Activated naive CD4-positive, alpha-beta T cell treated with anti-CD3 and anti-CD28 coated beads for 36 hours (primary cell): ENCODE data around the gene ABCC9. TPM values are rescaled to one million over a fixed set of nuclear protein-coding genes. Genes with fewer than 3 reads are reported as not detected.
"Not testable (repeated sequence)": the region's sequence is repeated elsewhere in the genome, so short reads cannot be mapped to it uniquely, and the experiment has no call there.

Experiments used
- CTCF ChIA-PET: fragments of 350-600 bp; sonication (Branson Sonifier 250); formaldehyde crosslinking; loops from one replicate; lab custom pipeline; 2021; ENCODE audit warnings: antibody characterized with exemption; lab: Charles Lee
- DNase-seq: peaks from one replicate; pipeline ENCODE4 v3.0.0-alpha.2; 2020
- H3K27ac Mint-ChIP-seq: one replicate; pipeline ENCODE4 v1.8.0; 2021; ENCODE audit warnings: mild to moderate bottlenecking, mixed read lengths
- H3K27me3 Mint-ChIP-seq: one replicate; pipeline ENCODE4 v1.8.0; 2021; ENCODE audit warnings: low read depth, mixed read lengths
- H3K36me3 Mint-ChIP-seq: one replicate; pipeline ENCODE4 v1.8.0; 2021; ENCODE audit warnings: low read depth, mixed read lengths
- H3K4me1 Mint-ChIP-seq: one replicate; pipeline ENCODE4 v1.8.0; 2021; ENCODE audit warnings: low read depth, mixed read lengths
- H3K4me3 Mint-ChIP-seq: one replicate; pipeline ENCODE4 v1.8.0; 2021; ENCODE audit warnings: mild to moderate bottlenecking, moderate library complexity, mixed read lengths
- H3K9me3 Mint-ChIP-seq: one replicate; pipeline ENCODE4 v1.8.0; 2021; ENCODE audit warnings: mixed read lengths
- intact Hi-C: fragments of 100-400 bp; cut with micrococcal nuclease; formaldehyde crosslinking; loops from one replicate; pipeline ENCODE4 v1.15.1; 2023
- total RNA-seq, 2 experiments: library from RNA; stranded (reverse); gene quantifications; one replicate each; pipeline ENCODE4 v1.2.3, GENCODE V29; 2021

Gene ABCC9
- total RNA-seq, 2 experiments from 2014 or later, result not detected

DNA sequence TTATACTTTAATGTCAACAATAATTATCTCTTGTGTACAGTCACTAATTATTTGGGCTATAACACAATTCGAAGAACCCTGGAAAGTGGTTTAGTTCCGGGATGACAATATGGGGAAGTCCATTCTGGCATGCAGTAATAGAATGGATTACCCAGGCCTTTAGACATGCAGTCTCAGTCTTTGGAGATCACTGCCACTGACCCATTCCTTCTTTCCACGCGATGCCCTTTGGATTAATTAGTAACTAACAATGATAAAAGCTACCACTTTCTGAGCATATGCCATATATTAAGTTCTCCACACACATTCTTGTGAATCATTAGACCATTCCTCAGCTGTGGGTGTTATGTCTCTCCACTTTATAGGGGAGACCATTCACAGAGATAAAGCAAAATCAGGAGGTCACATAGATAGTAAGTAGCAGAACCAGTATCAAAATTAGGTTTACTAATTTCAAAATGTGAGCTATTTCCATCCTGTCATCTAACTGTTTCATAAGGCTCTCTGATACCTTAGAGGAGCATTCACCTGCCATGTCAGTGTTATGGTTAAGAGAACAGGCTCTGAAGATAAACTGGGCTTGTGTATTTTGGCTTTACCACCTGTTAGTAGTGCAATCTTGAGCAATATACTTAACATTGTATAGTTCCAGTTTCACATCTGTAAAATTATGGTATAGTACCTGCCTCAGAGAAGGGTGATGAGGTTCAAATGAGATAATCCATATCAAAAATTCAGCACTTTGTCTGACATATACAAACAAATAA, 139.5 kb downstream of the ABCC9 start:
- Mint-ChIP-seq H3K27me3 (peaks cover 2% of the 10 kb centered on the region), H3K4me3 (no peak overlapping the region), H3K4me1 (no peaks in the 10 kb centered on the region), H3K36me3 (no peaks in the 10 kb centered on the region), H3K9me3 (no peaks in the 10 kb centered on the region), H3K27ac (no peak overlapping the region)
- intact Hi-C loops, result no loop called here
- no peak for DNase-seq
- CTCF ChIA-PET, result no interaction called here

DNA sequence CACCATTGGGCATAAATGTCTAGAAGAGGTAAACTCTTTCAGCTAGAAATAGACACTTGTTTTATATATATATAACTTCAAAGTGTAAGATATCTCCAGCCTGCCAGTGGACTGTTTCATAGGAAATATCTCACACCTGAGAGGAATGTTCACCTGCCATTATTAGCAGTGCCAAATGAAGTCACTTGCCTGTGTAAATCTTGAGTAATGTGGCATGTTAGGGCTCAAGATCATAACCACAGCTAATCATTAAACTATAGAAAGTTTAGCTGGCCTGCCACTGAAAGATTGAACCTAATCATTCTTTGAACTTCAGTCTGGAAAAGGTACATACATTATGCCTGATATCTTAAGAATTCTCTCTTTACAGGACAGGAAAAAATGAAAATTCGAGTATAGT, 141.2 kb downstream of the ABCC9 start:
- Mint-ChIP-seq H3K9me3 (no peaks in the 10 kb centered on the region), H3K4me1 (no peaks in the 10 kb centered on the region), H3K4me3 (no peak overlapping the region), H3K27ac (no peak overlapping the region), H3K27me3 (peaks cover 8% of the 10 kb centered on the region), H3K36me3 (no peaks in the 10 kb centered on the region)
- CTCF ChIA-PET, result no interaction called here
- no peak for DNase-seq
- intact Hi-C loops, result no loop called here

DNA sequence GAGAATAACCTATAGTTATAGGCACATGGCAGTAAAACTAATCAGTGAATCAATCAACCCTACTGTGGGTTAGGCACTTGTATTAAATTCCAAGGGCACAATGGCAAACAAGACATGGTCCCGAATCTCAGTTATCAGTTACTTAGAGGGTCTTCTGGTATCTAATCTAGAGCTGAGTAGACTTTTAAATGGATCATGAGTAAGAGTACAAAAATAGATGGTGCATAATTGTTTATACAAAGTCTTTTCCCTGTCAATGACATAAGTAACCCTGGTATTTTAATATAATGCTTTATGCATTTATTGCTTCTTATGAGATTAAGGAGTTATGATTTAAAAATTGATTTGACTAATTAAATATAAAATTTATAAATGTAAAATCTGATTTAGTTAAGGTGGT, 143.7 kb downstream of the ABCC9 start:
- CTCF ChIA-PET, result no interaction called here
- intact Hi-C loops, result no loop called here
- Mint-ChIP-seq H3K4me3 (no peak overlapping the region), H3K4me1 (no peaks in the 10 kb centered on the region), H3K36me3 (no peaks in the 10 kb centered on the region), H3K9me3 (no peaks in the 10 kb centered on the region), H3K27me3 (peaks cover 13% of the 10 kb centered on the region), H3K27ac (no peak overlapping the region)
- no peak for DNase-seq

DNA sequence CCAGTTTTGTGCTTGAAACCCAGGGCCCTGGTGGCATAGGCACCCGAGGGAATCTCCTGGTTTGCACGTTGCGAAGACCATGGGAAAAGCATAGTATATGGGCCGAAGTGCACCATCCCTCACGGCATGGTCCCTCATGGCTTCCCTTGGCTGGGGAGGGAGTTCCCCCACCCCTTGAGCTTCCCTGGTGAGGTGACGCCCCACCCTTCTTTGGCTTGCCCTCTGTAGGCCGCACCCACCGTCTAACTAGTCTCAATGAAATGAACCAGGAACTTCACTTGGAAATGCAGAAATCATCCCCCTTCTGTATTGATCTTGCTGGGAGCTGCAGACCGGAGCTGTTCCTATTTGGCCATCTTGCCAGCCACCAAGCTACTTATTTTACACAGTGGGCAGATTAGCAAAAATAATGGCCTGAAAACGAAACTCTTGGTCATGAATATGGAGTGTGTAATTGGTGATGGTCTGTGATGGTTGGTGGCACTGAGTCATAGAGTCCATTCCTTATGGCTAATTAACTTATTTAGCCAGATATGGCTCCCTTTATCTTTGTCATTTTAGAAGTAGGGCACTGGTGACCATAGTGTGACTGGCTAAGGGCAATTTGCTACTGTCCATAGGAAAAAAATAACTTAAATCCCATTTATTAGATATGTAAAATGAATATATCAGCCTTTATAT, 145.4 kb downstream of the ABCC9 start:
- H3K36me3 Mint-ChIP-seq, result no peaks in the 10 kb centered on the region
- no peak overlapping the region for H3K4me3 Mint-ChIP-seq
- no peak overlapping the region for H3K27ac Mint-ChIP-seq
- intact Hi-C loops, result no loop called here
- H3K4me1 Mint-ChIP-seq, result no peaks in the 10 kb centered on the region
- H3K27me3 Mint-ChIP-seq, result peaks cover 14% of the 10 kb centered on the region
- no peak for DNase-seq
- CTCF ChIA-PET, result interaction anchor here (0.6 kb wide), 1 partner anchor 67 kb away, joined by 4 read pairs; no protein-coding TSS in a partner anchor
- no peaks in the 10 kb centered on the region for H3K9me3 Mint-ChIP-seq

DNA sequence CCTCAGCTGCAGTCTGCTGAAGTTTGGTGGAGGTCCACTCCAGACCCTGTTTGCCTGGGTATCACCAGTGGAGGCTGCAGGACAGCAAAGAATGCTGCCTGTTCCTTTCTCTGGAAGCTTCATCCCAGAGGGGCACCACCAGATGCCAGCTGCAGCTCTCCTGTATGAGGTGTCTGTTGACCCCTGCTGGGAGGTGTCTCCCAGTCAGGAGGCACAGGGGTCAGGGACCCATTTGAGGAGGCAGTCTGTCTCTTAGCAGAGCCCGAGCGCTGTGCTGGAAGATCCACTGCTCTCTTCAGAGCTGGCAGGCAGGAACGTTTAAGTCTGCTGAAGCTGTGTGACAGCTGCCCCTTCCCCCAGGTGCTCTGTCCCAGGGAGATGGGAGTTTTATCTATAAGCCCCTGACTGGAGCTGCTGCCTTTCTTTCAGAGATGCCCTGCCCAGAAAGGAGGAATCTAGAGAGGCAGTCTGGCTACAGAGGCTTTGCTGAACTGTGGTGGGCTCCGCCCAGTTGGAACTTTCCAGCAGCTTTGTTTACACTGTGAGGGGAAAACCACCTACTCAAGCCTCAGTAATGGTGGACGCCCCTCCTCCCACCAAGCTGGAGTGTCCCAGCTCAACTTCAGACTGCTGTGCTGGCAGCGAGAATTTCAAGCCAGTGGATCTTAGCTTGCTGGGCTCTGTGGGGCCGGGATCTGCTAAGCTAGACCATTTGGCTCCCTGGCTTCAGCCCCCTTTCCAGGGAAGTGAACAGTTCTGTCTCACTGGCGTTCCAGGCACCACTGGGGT, 146.2 kb downstream of the ABCC9 start:
- H3K4me3 Mint-ChIP-seq, DNase-seq, H3K4me1 Mint-ChIP-seq, H3K9me3 Mint-ChIP-seq, intact Hi-C loops, H3K36me3 Mint-ChIP-seq, H3K27ac Mint-ChIP-seq: not testable (repeated sequence)
- CTCF ChIA-PET, result interaction anchor here (0.6 kb wide), 3 partner anchors 68 to 693 kb away, joined by 3 to 4 read pairs (median 3); no protein-coding TSS in a partner anchor
- H3K27me3 Mint-ChIP-seq, result peaks cover 16% of the 10 kb centered on the region

DNA sequence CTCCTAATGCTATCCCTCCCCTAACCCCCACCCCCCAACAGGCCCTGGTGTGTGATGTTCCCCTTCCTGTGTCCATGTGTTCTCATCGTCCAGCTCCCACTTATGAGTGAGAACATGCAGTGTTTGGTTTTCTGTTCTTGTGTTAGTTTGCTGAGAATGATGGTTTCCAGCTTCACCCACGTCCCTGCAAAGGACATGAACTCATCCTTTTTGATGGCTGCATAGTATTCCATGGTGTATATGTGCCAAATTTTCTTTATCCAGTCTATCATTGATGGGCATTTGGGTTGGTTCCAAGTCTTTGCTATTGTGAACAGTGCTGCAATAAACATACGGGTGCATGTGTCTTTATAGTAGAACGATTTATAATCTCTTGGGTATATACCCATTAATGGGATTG, 151.5 kb downstream of the ABCC9 start:
- intact Hi-C loops, H3K4me3 Mint-ChIP-seq, CTCF ChIA-PET, DNase-seq, H3K27ac Mint-ChIP-seq, H3K36me3 Mint-ChIP-seq, H3K9me3 Mint-ChIP-seq, H3K4me1 Mint-ChIP-seq: not testable (repeated sequence)
- H3K27me3 Mint-ChIP-seq, result peaks cover 12% of the 10 kb centered on the region

DNA sequence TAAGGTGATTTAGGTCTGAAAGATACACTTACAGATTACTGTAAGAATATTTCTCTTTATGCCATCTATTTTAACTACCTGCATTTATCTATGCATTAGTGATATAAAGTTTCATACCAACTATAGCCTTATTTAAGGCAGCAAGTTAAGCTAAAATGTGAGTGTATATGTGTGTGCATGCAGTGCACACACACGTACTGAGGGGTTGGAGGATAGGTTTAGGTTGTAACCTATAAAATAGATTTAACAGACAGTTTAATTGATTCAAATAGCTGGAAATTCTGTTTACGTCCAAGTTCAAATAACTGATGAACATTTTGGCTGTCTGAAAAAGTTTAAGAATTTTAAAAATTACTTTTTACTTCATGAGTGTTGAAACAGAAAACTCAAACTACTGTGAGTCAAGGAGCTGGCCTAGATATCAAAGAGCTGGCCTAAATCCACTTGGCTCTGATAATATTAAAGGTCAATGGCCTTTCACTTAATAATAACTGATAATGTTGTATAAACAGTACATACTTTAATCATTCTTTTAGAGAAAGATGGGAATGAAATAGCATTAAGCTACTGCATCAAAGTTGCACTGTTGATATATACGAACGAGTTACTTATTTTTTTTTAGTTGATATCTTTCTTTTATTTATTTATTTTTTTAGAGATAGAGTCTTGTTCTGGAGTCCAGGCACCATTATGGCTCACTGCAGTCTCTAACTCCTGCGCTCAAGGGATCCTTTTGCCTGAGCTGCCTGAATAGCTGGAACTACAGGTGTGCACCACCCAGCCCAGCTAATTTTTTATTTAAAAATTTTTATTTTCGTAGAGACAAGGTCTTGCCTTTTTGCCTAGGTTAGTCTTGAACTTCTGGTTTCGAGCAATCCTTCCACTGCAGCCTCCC, 152.9 kb downstream of the ABCC9 start:
- Mint-ChIP-seq H3K4me1 (no peaks in the 10 kb centered on the region), H3K36me3 (no peaks in the 10 kb centered on the region), H3K27me3 (peaks cover 10% of the 10 kb centered on the region), H3K27ac (no peak overlapping the region), H3K4me3 (no peak overlapping the region), H3K9me3 (no peaks in the 10 kb centered on the region)
- intact Hi-C loops, result no loop called here
- no peak for DNase-seq
- CTCF ChIA-PET, result no interaction called here

DNA sequence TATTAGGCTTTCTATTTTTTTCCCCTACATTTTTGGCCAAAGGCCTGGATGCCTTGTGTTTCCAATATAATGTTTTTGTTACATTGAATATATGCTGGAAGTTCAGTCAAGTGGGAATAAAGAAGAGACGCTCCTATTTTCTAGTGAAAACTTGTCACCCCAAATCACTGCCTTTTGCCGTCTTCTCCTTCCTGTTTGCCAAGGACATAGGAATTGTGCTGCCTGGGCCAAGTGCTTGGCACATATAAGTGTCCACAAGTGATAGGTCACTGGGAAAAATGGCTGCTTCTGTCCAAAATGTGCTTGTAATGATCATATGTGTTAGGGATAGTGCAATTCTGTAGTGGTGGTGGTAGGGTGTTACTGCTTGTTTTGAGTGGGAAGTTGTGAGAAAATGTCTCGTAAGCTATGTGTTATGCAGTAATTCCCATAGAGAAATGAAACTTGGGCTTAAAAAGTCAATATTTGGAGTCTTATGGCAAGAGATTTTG, 155.1 kb downstream of the ABCC9 start:
- peaks cover 4% of the 10 kb centered on the region for H3K27me3 Mint-ChIP-seq
- DNase-seq, result no peak
- no peaks in the 10 kb centered on the region for H3K4me1 Mint-ChIP-seq
- H3K36me3 Mint-ChIP-seq, result no peaks in the 10 kb centered on the region
- H3K9me3 Mint-ChIP-seq, result no peaks in the 10 kb centered on the region
- intact Hi-C loops, result no loop called here
- H3K27ac Mint-ChIP-seq, result no peak overlapping the region
- no peak overlapping the region for H3K4me3 Mint-ChIP-seq
- CTCF ChIA-PET, result interaction anchor here (0.8 kb wide), 1 partner anchor 169 kb away, joined by 5 read pairs; no protein-coding TSS in a partner anchor

DNA sequence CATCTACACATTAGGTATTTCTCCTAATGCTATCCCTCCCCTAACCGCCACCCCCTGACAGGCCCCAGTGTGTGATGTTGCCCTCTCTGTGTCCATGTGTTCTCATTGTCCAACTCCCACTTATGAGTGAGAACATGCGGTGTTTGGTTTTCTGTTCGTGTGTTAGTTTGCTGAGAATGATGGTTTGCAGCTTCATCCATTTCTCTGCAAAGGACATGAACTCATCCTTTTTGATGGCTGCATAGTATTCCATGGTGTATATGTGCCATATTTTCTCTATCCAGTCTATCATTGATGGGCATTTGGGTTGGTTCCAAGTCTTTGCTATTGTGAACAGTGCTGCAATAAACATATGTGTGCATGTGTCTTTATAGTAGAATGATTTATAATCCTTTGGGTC, 158.5 kb downstream of the ABCC9 start:
- intact Hi-C loops, H3K27me3 Mint-ChIP-seq, H3K27ac Mint-ChIP-seq, H3K4me3 Mint-ChIP-seq, DNase-seq, H3K9me3 Mint-ChIP-seq, CTCF ChIA-PET, H3K4me1 Mint-ChIP-seq, H3K36me3 Mint-ChIP-seq: not testable (repeated sequence)

DNA sequence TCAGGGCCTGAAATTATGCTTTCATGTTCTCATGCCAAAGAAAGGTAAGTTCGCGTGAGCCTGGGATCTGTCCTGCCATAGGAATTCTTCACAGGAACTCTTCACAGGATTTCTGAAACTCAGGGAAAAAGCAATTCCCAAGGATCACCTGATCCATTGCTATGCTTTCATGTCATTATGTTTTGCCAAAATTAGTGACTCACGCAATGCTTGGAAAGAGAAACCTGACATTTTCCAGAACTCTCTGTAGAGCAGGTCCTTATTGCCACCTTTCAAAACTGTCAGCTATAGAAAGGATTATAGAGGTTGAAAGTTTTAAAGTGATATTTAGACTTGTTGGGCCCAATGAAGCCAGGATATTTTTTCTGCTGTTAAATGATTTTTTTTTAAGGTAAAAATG, 160.4 kb downstream of the ABCC9 start:
- H3K9me3 Mint-ChIP-seq, result no peaks in the 10 kb centered on the region
- CTCF ChIA-PET, result interaction anchor here (0.6 kb wide), 1 partner anchor 33 kb away, joined by 4 read pairs; no protein-coding TSS in a partner anchor
- H3K36me3 Mint-ChIP-seq, result no peaks in the 10 kb centered on the region
- no peak overlapping the region for H3K4me3 Mint-ChIP-seq
- no peaks in the 10 kb centered on the region for H3K4me1 Mint-ChIP-seq
- no peak for DNase-seq
- peaks cover 18% of the 10 kb centered on the region for H3K27me3 Mint-ChIP-seq
- intact Hi-C loops, result no loop called here
- H3K27ac Mint-ChIP-seq, result no peak overlapping the region

DNA sequence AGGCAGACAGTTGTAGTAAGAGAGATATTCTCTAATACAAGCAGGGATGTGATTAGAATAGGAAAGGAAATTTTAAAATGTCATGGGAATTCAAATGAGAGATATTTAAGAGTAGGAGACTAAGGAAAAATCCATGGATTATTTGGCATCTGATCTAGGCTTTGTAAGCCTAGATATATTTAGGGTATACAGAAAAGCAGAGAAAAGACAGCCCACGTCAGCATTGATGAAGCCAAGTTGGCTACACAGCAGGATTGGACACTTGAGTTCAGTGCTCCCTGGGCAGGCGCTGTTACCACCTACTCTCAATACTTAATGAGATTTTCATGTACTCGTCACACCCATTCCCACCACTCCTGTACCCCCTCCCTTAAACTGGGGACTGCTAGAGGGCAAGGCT, 165.1 kb downstream of the ABCC9 start:
- Mint-ChIP-seq H3K9me3 (no peaks in the 10 kb centered on the region), H3K4me3 (no peak overlapping the region), H3K36me3 (no peaks in the 10 kb centered on the region), H3K4me1 (peaks cover 10% of the 10 kb centered on the region), H3K27me3 (peaks cover 39% of the 10 kb centered on the region), H3K27ac (no peak overlapping the region)
- DNase-seq, result no peak
- intact Hi-C loops, result loop anchor here (5.0 to 10.0 kb wide), 3 partner anchors 79 to 559 kb away; partner anchors contain the start of gene ST8SIA1
- CTCF ChIA-PET, result interaction anchor here (0.7 kb wide), 1 partner anchor 242 kb away, joined by 3 read pairs; no protein-coding TSS in a partner anchor
